HG02981 (cell line): ENCODE results near the gene EFCAB7.

Source experiments
- ATAC-seq: cut with Tn5 transposase; IDR thresholded peaks from one replicate; pipeline ENCODE4 v1.9.1; 2021; ENCODE audit warnings: mild to moderate bottlenecking, moderate library complexity; ENCODE audit not compliant: unreplicated experiment

The EFCAB7 gene

GRCh38 chr1:63522891-63523728 lies at the start of gene EFCAB7, which contains the start of gene ITGB3BP:
TSS of gene EFCAB7 (plus strand) at chr1:63523525. CDS start at chr1:63525573, 2,048 bp downstream.
TSS of gene ITGB3BP (minus strand) at chr1:63523225. CDS start at chr1:63523133, 92 bp downstream.
- peak; percentile 87 for ATAC-seq

DNA sequence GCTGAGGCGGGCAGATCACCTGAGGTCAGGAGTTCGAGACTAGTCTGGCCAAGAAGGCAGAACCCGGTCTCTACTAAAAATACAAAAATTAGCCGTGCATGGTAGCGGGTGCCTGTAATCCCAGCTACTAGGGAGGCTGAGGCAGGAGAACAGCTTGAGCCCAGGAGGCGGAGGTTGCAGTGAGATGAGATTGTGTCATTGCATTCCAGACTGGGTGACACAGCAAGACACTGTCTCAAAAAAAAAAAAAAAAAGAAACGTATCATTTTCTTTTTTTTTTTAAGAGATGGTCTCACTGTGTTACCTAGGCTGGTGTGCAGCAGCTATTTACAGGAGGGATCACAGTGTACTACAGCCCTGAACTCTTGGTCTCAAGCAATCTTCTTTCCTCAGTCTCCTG lies 47.6 kb upstream of the EFCAB7 start:
- no peak for ATAC-seq

DNA sequence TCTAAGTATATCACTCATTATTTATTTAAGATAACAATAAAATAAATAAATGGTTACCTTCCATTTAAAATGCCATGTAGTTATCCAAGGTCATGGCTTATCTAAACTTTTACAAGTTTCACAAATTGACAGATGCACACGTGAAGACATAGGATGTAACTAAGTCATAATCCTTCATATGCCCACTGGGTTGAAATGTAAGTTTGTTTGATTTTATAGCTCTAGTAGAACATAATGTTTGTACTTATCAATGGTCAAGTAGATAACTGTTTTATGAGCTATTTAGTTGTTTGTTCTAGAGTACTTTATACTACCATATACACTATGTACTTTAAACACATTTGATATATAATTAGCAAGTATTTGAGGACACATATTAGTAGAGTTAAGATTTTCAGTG lies 43.3 kb upstream of the EFCAB7 start:
- ATAC-seq: no peak

DNA sequence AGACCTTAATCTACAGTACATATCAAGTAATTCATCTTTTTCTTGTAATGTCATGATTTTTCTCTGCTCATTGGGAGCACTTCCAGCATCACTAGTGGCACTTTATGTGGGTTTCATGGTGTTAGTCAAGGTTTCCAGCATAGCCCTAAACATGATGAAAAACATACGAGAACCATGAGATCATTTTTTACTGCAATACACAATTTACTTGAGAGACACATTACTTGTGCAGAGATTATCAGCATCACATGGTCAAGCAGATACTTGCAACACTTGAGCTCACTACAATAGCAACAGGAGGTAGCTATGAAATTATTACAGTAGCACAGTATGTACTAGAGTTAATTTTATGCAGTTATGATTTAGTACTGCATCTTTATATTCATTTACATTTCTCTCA lies 36.7 kb upstream of the EFCAB7 start:
- no peak for ATAC-seq

DNA sequence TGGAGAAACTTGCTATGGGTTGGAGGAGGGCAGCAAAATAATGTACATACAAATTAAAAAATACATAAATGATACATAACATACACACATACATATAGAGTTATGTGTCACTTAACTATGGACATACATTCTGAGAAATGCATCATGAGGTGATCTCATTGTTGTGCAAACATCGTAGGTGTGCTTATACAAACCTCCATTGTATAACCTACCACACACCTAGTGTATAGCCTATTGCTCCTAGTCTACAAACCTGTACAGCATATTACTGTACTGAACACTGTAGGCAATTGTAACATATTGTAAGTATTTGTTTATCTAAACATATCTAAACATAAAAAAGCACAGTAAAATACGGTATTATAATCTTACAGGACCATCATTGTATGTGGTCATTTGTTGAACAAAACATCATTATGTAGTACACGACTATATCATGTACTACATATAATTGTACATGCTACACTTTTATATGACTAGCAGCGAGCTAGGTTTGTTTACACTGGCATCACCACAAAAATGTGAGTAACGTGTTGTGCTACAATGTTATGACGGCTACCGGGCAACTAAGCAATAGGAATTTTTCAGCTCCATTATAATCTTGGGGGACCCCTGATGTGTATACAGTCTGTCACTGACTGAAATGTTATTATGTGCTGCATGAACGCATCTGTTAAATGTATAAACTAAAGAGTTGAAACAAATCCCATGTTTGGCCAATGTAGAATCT lies 35.8 kb upstream of the EFCAB7 start:
- ATAC-seq: no peak

DNA sequence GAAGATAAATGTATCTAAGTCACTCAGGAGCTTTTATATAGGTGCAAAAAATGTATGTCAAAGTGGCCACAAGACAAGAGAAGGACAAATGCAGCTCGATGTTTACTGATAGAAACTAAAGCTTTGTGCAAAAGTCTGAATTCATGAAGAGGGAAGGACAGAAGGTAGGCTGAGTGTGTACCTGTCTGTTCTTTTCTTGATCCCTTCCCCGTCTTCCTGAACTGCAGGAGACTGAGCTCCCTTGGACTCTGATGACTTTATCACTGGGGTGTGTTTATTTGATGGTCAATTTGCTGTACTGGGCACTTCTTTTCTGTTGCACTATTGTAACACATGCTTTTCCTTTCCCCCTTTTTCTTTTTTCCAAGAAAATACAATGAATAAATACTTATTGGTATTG lies 25.7 kb upstream of the EFCAB7 start:
- no peak for ATAC-seq

GRCh38 chr1:63498106-63498505 lies 25.2 kb upstream of the EFCAB7 start:
- ATAC-seq: no peak

DNA sequence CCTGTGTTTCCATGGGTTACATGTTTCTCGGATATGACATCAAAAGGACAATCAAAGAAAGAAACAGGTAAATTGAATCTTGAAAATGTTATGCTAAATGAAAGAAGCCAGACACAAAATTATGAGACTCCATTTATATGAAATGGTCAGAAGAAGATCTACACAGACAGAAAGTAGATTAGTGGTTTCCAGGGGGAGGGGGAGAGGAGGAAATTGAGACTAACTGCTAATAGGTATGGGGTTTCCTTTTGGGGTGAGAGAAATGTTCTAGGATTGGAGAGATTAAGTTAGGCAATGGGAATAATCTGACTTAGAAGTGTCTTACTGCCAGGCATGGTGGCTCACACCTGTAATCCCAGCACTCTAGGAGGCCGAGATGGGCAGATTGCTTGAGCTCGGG lies 22.1 kb upstream of the EFCAB7 start:
- no peak for ATAC-seq

- no peak for ATAC-seq
Observed at GRCh38 chr1:63506782-63507181, 16.5 kb upstream of the EFCAB7 start.

DNA sequence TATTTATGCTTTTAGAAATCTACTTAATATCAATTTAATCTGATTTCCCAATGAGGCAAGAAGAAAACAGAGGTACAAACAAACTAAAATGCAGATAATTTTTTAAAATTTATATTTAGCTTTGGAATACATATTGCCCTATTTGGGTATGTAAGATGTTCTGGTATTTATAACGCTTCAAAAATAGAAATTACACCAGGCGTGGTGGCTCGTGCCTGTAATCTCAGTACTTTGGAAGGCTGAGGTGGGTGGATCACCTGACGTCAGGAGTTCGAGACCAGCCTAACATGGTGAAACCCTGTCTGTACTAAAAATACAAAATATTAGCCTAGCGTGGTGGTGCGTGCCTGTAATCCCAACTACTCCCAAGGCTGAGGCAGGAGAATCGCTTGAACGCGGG lies 13.6 kb upstream of the EFCAB7 start:
- no peak for ATAC-seq

- no peak for ATAC-seq
Observed at GRCh38 chr1:63512584-63512983, 10.7 kb upstream of the EFCAB7 start.

GRCh38 chr1:63516629-63517028 lies 6.7 kb upstream of the EFCAB7 start:
- no peak for ATAC-seq

DNA sequence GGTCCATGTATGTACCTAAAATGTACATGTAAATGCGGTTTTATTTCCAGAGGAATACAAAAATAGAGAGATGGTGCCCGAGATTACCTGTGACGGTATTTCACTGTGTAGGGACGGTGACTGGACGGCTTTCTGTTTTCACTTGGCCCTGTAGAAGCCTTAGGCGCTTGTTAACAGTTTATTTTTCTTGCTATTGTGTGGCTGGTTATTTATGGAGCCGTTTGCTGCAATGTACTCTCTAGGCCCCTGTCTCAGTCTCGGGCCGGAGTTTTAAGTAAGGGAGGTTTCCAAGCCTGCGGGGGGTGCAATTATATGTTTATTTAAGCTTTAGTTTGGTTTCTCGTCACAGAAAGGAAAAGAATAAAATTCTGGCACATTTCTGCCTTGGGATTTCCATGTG lies 413 bp downstream of the EFCAB7 start:
- peak; percentile 9 for ATAC-seq

GRCh38 chr1:63524201-63524600 lies 876 bp downstream of the EFCAB7 start:
- ATAC-seq: no peak

DNA sequence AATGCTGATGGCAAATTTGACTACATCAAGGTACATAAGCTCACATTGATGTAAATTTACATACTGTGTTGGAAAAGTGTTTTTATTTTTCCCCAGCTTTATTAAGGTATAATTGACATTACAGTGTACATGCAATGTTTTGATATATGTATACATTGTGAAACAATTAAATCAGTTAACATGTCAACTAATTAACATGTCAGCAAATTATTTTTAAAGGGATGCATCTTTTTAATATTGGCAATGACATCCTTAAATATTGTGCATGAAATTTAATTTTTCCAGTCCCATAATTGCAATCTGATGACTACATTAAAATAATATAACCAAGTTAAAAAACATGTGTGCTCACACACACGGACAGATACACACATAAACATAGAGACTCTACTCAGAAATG lies 9.4 kb downstream of the EFCAB7 start:
- ATAC-seq: no peak

DNA sequence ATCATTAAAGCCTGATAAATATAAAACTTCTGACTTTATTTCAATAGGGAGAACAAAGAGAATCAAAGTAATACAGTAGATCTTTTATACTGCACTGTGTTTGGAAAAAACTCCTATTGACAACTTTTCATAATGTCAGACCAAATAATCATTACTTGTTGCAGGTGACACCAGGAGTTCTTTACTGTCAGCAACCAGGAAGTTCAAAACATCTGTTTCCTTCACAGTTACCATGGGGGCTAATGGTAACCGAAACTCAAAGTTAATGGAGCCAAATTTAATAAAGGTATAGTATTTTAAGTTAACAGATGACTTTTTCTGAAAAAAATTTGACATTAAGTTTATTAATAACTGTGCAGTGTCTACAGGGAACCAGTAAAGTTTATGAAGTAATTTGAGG lies 10.6 kb downstream of the EFCAB7 start:
- ATAC-seq: no peak

GRCh38 chr1:63534406-63534805 lies 11.1 kb downstream of the EFCAB7 start:
- ATAC-seq: no peak

GRCh38 chr1:63537006-63537405 lies 13.7 kb downstream of the EFCAB7 start:
- no peak for ATAC-seq

- ATAC-seq: no peak
Observed at GRCh38 chr1:63537940-63538339, 14.6 kb downstream of the EFCAB7 start.

DNA sequence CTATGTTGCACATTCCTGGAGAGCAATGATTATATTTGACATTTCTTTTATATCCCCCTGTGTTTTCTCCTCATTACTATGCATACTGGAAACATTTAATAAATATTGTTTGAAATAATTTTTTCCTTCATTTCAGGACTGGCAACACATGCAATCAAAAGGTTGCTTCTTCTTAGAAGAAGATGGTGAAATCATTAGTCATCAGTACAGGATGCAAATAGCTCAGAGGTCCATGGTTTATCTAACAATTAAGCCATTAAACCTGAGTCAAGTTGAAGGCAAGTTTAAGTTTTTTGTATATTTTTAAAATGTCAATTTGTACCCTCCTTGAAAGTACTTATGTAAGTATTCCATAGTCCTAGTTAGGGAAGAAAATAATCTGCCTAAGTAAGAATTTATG lies 22.5 kb downstream of the EFCAB7 start:
- no peak for ATAC-seq

- no peak for ATAC-seq
Observed at GRCh38 chr1:63547621-63548294, 24.4 kb downstream of the EFCAB7 start.

GRCh38 chr1:63548303-63548702 lies 25.0 kb downstream of the EFCAB7 start:
- ATAC-seq: no peak
